Tibial nerve (tissue), 4 donors: ENCODE measurements around the gene C1orf159.

ENCODE experiments used
- CTCF ChIP-seq, 5 experiments: fragments of 200-600 bp in 3 of 5; fragments of 450-650 bp in 2 of 5; sonication (generic) in 3 of 5; IDR thresholded peaks; one replicate each; pipeline ENCODE4 v1.5.1; 2016 to 2019; ENCODE audit warnings: antibody characterized with exemption in 5 of 5, mild to moderate bottlenecking in 3 of 5, moderate library complexity in 2 of 5
- EP300 ChIP-seq, 2 donors: sonication (generic); formaldehyde crosslinking; IDR thresholded peaks; one replicate each; pipeline ENCODE4 v1.6.1; 2017; ENCODE audit warnings: antibody characterized with exemption in 2 of 2, mild to moderate bottlenecking in 1 of 2
- POLR2A ChIP-seq, 2 donors: fragments of 450-650 bp; IDR thresholded peaks; one replicate each; pipeline ENCODE4 v1.6.1; 2017; ENCODE audit warnings: antibody characterized with exemption in 2 of 2, mild to moderate bottlenecking in 2 of 2, moderate library complexity in 2 of 2

GRCh38 chr1:1157033-1157365 is 41.1 kb upstream of the C1orf159 start:
- no peak for TF ChIP-seq POLR2A (IDR thresholded peaks at IDR 0.05)
- TF ChIP-seq CTCF (IDR thresholded peaks at IDR 0.05), result no peak
- TF ChIP-seq EP300 (IDR thresholded peaks at IDR 0.05), result no peak
